CD8-positive, alpha-beta memory T cell (primary cell): Measurements from ENCODE around the gene TYRO3. TPM values are rescaled to one million over a fixed set of nuclear protein-coding genes. Genes with fewer than 3 reads are reported as not detected.
"Not testable (repeated sequence)": the region's sequence is repeated elsewhere in the genome, so short reads cannot be mapped to it uniquely, and the experiment has no call there.

Experiments
- CTCF ChIA-PET: fragments of 350-600 bp; sonication (Branson Sonifier 250); formaldehyde crosslinking; loops from one replicate; lab custom pipeline; 2021; ENCODE audit warnings: antibody characterized with exemption; lab: Charles Lee
- POLR2A ChIA-PET: fragments of 350-600 bp; sonication (Branson Sonifier 250); formaldehyde crosslinking; loops from one replicate; lab custom pipeline; 2021; ENCODE audit warnings: antibody characterized with exemption; lab: Charles Lee
- DNase-seq, 5 donors: peaks; one replicate each; pipeline versions ENCODE4 v3.0.0 to v3.0.0-alpha.2; 2020 to 2022; ENCODE audit warnings: mixed read lengths in 1 of 5
- H3K27ac ChIP-seq: one replicate; pipeline ENCODE4 v1.7.0; 2013; ENCODE audit warnings: low read depth, mild to moderate bottlenecking, low read length, moderate library complexity
- H3K27me3 ChIP-seq: 2 replicates; pipeline ENCODE4 v1.7.0; 2013; ENCODE audit warnings: low read length, mild to moderate bottlenecking; ENCODE audit not compliant: insufficient read depth, poor library complexity, severe bottlenecking
- H3K36me3 ChIP-seq: 2 replicates; pipeline ENCODE4 v1.7.0; 2013; ENCODE audit warnings: mild to moderate bottlenecking, low read length, moderate library complexity; ENCODE audit not compliant: insufficient read depth
- H3K4me1 ChIP-seq: 2 replicates; pipeline ENCODE4 v1.7.0; 2013; ENCODE audit warnings: mild to moderate bottlenecking, low read length, moderate library complexity; ENCODE audit not compliant: insufficient read depth
- H3K4me3 ChIP-seq: 2 replicates; pipeline ENCODE4 v1.7.0; 2013; ENCODE audit warnings: mild to moderate bottlenecking, low read length
- H3K9me3 ChIP-seq: 2 replicates; pipeline ENCODE4 v1.7.0; 2013; ENCODE audit warnings: mild to moderate bottlenecking, low read length
- H3K27ac Mint-ChIP-seq, 8 donors: one replicate each; pipeline ENCODE4 v1.8.0; 2020 to 2021; ENCODE audit warnings: mixed read lengths in 8 of 8, mild to moderate bottlenecking in 6 of 8, inconsistent platforms in 3 of 8, moderate library complexity in 3 of 8
- H3K27me3 Mint-ChIP-seq, 2 donors: one replicate each; pipeline ENCODE4 v1.8.0; 2020 to 2021; ENCODE audit warnings: mixed read lengths in 2 of 2, mild to moderate bottlenecking in 1 of 2, moderate library complexity in 1 of 2
- H3K36me3 Mint-ChIP-seq, 3 donors: one replicate each; pipeline ENCODE4 v1.8.0; 2020 to 2021; ENCODE audit warnings: mixed read lengths in 3 of 3, inconsistent platforms in 1 of 3, mild to moderate bottlenecking in 1 of 3
- H3K4me1 Mint-ChIP-seq, 3 donors: one replicate each; pipeline ENCODE4 v1.8.0; 2020 to 2021; ENCODE audit warnings: mixed read lengths in 3 of 3, inconsistent platforms in 1 of 3, mild to moderate bottlenecking in 1 of 3
- H3K4me3 Mint-ChIP-seq, 7 donors: one replicate each; pipeline ENCODE4 v1.8.0; 2020 to 2021; ENCODE audit warnings: mixed read lengths in 7 of 7, mild to moderate bottlenecking in 6 of 7, moderate library complexity in 4 of 7, inconsistent platforms in 2 of 7
- H3K9me3 Mint-ChIP-seq, 5 donors: one replicate each; pipeline ENCODE4 v1.8.0; 2020 to 2022; ENCODE audit warnings: mixed read lengths in 5 of 5, mild to moderate bottlenecking in 3 of 5, moderate library complexity in 2 of 5, inconsistent platforms in 1 of 5
- polyA plus RNA-seq: library from polyadenylated mRNA; unstranded; fragments of 300-500 nt; fragmentation: Illumina TruSeq; gene quantifications from one replicate; pipeline ENCODE4 v1.2.3, GENCODE V29; 2021
- total RNA-seq, 2 experiments: library from RNA; stranded (reverse); gene quantifications; one replicate each; pipeline ENCODE4 v1.2.3, GENCODE V29; 2021

The TYRO3 gene
- total and polyA plus RNA-seq, 3 experiments from 2014 or later: 0.46 to 2.6 (median 2.0) TPM

DNA sequence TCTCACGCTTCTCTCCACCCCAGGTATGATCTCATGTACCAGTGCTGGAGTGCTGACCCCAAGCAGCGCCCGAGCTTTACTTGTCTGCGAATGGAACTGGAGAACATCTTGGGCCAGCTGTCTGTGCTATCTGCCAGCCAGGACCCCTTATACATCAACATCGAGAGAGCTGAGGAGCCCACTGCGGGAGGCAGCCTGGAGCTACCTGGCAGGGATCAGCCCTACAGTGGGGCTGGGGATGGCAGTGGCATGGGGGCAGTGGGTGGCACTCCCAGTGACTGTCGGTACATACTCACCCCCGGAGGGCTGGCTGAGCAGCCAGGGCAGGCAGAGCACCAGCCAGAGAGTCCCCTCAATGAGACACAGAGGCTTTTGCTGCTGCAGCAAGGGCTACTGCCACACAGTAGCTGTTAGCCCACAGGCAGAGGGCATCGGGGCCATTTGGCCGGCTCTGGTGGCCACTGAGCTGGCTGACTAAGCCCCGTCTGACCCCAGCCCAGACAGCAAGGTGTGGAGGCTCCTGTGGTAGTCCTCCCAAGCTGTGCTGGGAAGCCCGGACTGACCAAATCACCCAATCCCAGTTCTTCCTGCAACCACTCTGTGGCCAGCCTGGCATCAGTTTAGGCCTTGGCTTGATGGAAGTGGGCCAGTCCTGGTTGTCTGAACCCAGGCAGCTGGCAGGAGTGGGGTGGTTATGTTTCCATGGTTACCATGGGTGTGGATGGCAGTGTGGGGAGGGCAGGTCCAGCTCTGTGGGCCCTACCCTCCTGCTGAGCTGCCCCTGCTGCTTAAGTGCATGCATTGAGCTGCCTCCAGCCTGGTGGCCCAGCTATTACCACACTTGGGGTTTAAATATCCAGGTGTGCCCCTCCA lies 19.1 kb downstream of the TYRO3 start:
- ChIA-PET CTCF (interaction anchor here (1.2 to 1.3 kb wide), 4 partner anchors 8 to 20 kb away, joined by 3 to 4 read pairs (median 3); no protein-coding TSS in a partner anchor), POLR2A (no interaction called here)
- Mint-ChIP-seq H3K27ac (peak overlapping the region in 1 of 8 donors; percentile 78), H3K4me3 (no peak overlapping the region), H3K9me3 (no peaks in the 10 kb centered on the region), H3K4me1 (no peaks in the 10 kb centered on the region), H3K27me3 (peaks cover 17 to 20% of the 10 kb centered on the region in 2 donors), H3K36me3 (no peaks in the 10 kb centered on the region)
- Histone ChIP-seq H3K9me3 (no peaks in the 10 kb centered on the region), H3K4me3 (no peak overlapping the region), H3K36me3 (no peaks in the 10 kb centered on the region), H3K4me1 (no peaks in the 10 kb centered on the region), H3K27me3 (no peaks in the 10 kb centered on the region), H3K27ac (no peak overlapping the region)
- DNase-seq: no peak

DNA sequence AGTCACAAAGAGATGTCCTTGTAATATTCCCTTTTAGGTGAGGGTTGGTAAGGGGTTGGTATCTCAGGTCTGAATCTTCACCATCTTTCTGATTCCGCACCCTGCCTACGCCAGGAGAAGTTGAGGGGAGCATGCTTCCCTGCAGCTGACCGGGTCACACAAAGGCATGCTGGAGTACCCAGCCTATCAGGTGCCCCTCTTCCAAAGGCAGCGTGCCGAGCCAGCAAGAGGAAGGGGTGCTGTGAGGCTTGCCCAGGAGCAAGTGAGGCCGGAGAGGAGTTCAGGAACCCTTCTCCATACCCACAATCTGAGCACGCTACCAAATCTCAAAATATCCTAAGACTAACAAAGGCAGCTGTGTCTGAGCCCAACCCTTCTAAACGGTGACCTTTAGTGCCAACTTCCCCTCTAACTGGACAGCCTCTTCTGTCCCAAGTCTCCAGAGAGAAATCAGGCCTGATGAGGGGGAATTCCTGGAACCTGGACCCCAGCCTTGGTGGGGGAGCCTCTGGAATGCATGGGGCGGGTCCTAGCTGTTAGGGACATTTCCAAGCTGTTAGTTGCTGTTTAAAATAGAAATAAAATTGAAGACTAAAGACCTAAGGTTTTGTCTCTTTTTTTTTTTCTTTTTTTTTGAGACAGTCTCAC lies 19.8 kb downstream of the TYRO3 start:
- Mint-ChIP-seq H3K27ac (no peak overlapping the region), H3K36me3 (no peaks in the 10 kb centered on the region), H3K4me1 (no peaks in the 10 kb centered on the region), H3K4me3 (no peak overlapping the region), H3K27me3 (peaks cover 20 to 24% of the 10 kb centered on the region in 2 donors), H3K9me3 (no peaks in the 10 kb centered on the region)
- ChIA-PET POLR2A (no interaction called here), CTCF (interaction anchor here (1.2 to 1.3 kb wide), 2 partner anchors 10 to 21 kb away, joined by 3 read pairs; no protein-coding TSS in a partner anchor)
- H3K36me3 ChIP-seq: no peaks in the 10 kb centered on the region
- no peaks in the 10 kb centered on the region for H3K4me1 ChIP-seq
- no peaks in the 10 kb centered on the region for H3K27me3 ChIP-seq
- DNase-seq: no peak
- no peak overlapping the region for H3K27ac ChIP-seq
- no peak overlapping the region for H3K4me3 ChIP-seq
- H3K9me3 ChIP-seq: no peaks in the 10 kb centered on the region

DNA sequence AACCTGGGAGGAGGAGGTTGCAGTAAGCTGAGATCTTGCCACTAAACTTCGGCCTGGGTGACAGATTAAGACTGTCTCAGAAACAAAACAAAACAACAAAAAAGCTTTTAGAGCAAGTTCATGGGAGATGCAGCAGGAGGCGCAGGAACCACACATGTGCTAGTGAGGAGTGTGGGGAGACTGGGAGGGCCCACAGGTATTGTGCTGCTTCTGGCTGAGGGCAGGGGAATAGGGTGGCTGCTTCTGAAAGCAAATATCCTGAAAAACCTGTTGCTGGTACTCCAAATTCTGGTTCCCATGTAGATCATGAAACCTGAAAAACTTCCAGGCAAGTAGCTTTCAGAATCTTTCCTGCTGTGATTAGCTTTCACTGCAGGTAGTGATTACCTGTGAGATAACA lies 22.1 kb downstream of the TYRO3 start:
- H3K4me3 Mint-ChIP-seq: no peak overlapping the region
- H3K36me3 ChIP-seq: no peaks in the 10 kb centered on the region
- no peaks in the 10 kb centered on the region for H3K9me3 ChIP-seq
- H3K27me3 Mint-ChIP-seq: peaks cover 30 to 33% of the 10 kb centered on the region in 2 donors
- no peak overlapping the region for H3K27ac ChIP-seq
- H3K27ac Mint-ChIP-seq: no peak overlapping the region
- peaks cover 8 to 9% (median 9%) of the 10 kb centered on the region in 3 donors for H3K4me1 Mint-ChIP-seq
- POLR2A ChIA-PET: no interaction called here
- DNase-seq: no peak
- H3K4me3 ChIP-seq: no peak overlapping the region
- H3K36me3 Mint-ChIP-seq: no peaks in the 10 kb centered on the region
- no peaks in the 10 kb centered on the region for H3K4me1 ChIP-seq
- CTCF ChIA-PET: no interaction called here
- H3K9me3 Mint-ChIP-seq: no peaks in the 10 kb centered on the region
- no peaks in the 10 kb centered on the region for H3K27me3 ChIP-seq

- DNase-seq: no peak
- ChIA-PET CTCF (no interaction called here), POLR2A (no interaction called here)
- Histone ChIP-seq H3K36me3 (no peaks in the 10 kb centered on the region), H3K4me3 (no peak overlapping the region), H3K4me1 (no peaks in the 10 kb centered on the region), H3K27me3 (no peaks in the 10 kb centered on the region), H3K9me3 (no peaks in the 10 kb centered on the region), H3K27ac (no peak overlapping the region)
- Mint-ChIP-seq H3K36me3 (no peaks in the 10 kb centered on the region), H3K27me3 (peaks cover 25 to 46% of the 10 kb centered on the region in 2 donors), H3K4me1 (peaks cover 8 to 9% (median 9%) of the 10 kb centered on the region in 3 donors), H3K27ac (peak overlapping the region in 1 of 8 donors; percentile 15), H3K9me3 (no peaks in the 10 kb centered on the region), H3K4me3 (no peak overlapping the region)
These were observed 24.8 kb downstream of the TYRO3 start for GRCh38 chr15:41583795-41584194.

DNA sequence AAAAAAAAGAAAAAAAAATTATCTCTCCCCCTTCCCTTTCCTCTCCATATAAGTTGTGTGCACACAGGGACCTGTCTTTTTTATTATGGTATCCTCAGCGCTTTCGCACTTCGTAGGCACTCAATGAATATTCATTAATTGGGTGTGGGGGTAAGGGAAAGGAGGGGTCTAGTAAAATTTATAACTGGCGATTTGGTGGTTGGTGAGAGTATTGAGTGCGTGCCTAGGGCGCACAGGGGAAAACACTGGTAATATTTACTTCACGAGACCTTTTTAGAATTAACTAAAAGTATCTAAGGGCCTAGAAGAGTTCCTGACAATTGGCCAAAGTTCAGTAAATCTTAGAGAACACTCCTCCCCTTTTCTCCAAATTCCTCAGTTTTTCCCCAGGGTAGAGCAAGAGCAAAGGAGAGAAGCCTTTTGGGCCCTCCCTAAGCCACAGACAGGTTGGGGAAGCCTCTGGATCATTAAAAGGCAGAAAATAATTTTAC lies 25.7 kb downstream of the TYRO3 start:
- H3K9me3 ChIP-seq: no peaks in the 10 kb centered on the region
- Mint-ChIP-seq H3K36me3 (no peaks in the 10 kb centered on the region), H3K27ac (peak overlapping the region in 1 of 8 donors; percentile 26), H3K4me1 (peaks cover 8 to 9% (median 9%) of the 10 kb centered on the region in 3 donors), H3K27me3 (peaks cover 25 to 46% of the 10 kb centered on the region in 2 donors), H3K9me3 (no peaks in the 10 kb centered on the region), H3K4me3 (peak overlapping the region in 6 of 7 donors; percentile 46 to 76 (median 70))
- DNase-seq: no peak
- CTCF ChIA-PET: interaction anchor here (1.1 to 1.6 kb wide), 2 partner anchors 19 to 27 kb away, joined by 4 to 5 read pairs; no protein-coding TSS in a partner anchor
- no peaks in the 10 kb centered on the region for H3K36me3 ChIP-seq
- POLR2A ChIA-PET: interaction anchor here (1.1 kb wide), 1 partner anchor 40 kb away, joined by 6 read pairs; the partner anchor contains the start of gene RPAP1
- H3K4me3 ChIP-seq: no peak overlapping the region
- no peaks in the 10 kb centered on the region for H3K27me3 ChIP-seq
- no peak overlapping the region for H3K27ac ChIP-seq
- H3K4me1 ChIP-seq: no peaks in the 10 kb centered on the region

- POLR2A ChIA-PET: interaction anchor here (0.6 to 1.1 kb wide), 2 partner anchors 41 to 467 kb away, joined by 3 to 6 read pairs; partner anchors contain the start of gene RPAP1
These were observed 26.4 kb downstream of the TYRO3 start for GRCh38 chr15:41585127-41586047.

DNA sequence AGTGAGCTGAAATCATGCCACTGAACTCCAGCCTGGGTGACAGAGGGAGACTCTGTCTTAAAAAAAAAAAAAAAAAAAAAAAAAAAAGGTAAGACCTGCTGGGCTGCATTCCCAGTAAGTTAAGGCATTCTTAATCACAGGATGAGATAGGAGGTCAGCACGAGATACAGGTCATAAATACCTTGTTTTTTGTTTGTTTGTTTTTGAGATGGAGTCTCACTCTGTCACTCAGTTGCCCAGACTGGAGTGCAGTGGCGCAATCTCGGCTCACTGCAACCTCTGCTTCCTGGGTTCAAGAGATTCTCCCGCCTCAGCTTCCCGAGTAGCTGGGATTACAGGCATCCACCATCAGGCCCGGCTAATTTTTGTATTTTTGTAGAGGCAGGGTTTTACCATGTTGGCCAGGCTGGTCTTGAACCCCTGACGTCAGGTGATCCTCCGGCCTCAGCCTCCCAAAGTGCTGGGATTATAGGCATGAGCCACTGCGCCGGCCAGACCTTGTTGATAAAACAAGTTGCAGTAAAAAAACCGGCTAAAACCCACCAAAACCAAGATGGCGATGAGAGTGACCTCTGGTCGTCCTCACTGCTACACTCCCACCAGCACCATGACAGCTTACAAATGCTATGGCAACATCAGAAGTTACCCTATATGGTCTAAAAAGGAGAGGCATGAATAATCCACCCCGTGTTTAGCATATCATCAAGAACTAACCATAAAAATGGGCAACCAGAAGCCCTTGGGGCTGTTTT lies 27.7 kb downstream of the TYRO3 start:
- H3K4me1 Mint-ChIP-seq, H3K27me3 ChIP-seq, H3K36me3 Mint-ChIP-seq, H3K27ac ChIP-seq, H3K4me3 ChIP-seq, H3K9me3 Mint-ChIP-seq, H3K36me3 ChIP-seq, H3K4me1 ChIP-seq, H3K4me3 Mint-ChIP-seq, H3K27ac Mint-ChIP-seq, H3K9me3 ChIP-seq, POLR2A ChIA-PET, DNase-seq: not testable (repeated sequence)
- CTCF ChIA-PET: interaction anchor here (0.9 kb wide), 1 partner anchor 9 kb away, joined by 4 read pairs; no protein-coding TSS in a partner anchor
- peaks cover 20 to 40% of the 10 kb centered on the region in 2 donors for H3K27me3 Mint-ChIP-seq

More at GRCh38 chr15:41585127-41586047, 26.4 kb downstream of the TYRO3 start:
- no peaks in the 10 kb centered on the region for H3K9me3 Mint-ChIP-seq
- H3K4me1 Mint-ChIP-seq: peaks cover 8 to 9% (median 9%) of the 10 kb centered on the region in 3 donors
- H3K4me3 ChIP-seq: peak overlapping the region; percentile 37
- CTCF ChIA-PET: interaction anchor here (0.9 to 1.6 kb wide), 4 partner anchors 8 to 111 kb away, joined by 3 to 5 read pairs (median 4); no protein-coding TSS in a partner anchor
- H3K27me3 ChIP-seq: no peaks in the 10 kb centered on the region
- no peak overlapping the region for H3K27ac ChIP-seq
- peak overlapping the region; percentile 33 to 88 (median 80) for H3K4me3 Mint-ChIP-seq
- H3K4me1 ChIP-seq: no peaks in the 10 kb centered on the region
- H3K27me3 Mint-ChIP-seq: peaks cover 25 to 46% of the 10 kb centered on the region in 2 donors
- no peaks in the 10 kb centered on the region for H3K36me3 ChIP-seq
- peak overlapping the region in 1 of 8 donors; percentile 27 for H3K27ac Mint-ChIP-seq
- peak in 4 of 5 donors; percentile 11 to 53 (median 24) for DNase-seq
- H3K9me3 ChIP-seq: no peaks in the 10 kb centered on the region
- no peaks in the 10 kb centered on the region for H3K36me3 Mint-ChIP-seq
